ENCODE data around the gene SLC16A5.
"Not testable (repeated sequence)": the region's sequence is repeated elsewhere in the genome, so short reads cannot be mapped to it uniquely, and the experiment has no call there.

The SLC16A5 gene

GRCh38 chr17:75135946-75136345 lies 48.2 kb downstream of the SLC16A5 start:
- no peak for DNase-seq

GRCh38 chr17:75137762-75138161 lies 50.0 kb downstream of the SLC16A5 start:
- not testable (repeated sequence) for DNase-seq

GRCh38 chr17:75138519-75138918 lies 50.8 kb downstream of the SLC16A5 start:
- DNase-seq, result no peak

- DNase-seq, result no peak
Measured at GRCh38 chr17:75142236-75142971, 54.6 kb downstream of the SLC16A5 start.

- no peak for DNase-seq
Measured at GRCh38 chr17:75144816-75145512, 57.2 kb downstream of the SLC16A5 start.

- DNase-seq, result no peak
Measured at GRCh38 chr17:75146592-75146991, 58.8 kb downstream of the SLC16A5 start.

GRCh38 chr17:75147878-75148546 lies 60.3 kb downstream of the SLC16A5 start:
- no peak for DNase-seq

DNA sequence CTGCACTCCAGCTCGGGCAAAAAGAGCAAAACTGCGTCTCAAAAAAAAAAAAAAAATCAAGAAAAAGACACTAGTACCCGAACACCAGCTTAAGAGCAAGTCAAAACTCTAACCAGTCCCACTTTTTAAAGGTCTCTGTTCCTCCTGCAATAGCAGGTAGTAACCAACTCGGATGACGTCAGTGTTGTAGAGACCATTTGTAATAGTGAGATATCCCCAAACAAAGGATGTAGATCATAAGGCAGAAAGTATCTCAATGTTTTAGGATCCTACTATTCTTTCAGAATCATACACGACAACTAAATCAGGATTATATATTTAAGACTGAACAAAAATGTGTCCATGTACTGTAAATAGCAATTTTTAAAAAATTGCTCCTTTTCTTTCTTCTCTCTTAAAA lies 64.2 kb downstream of the SLC16A5 start:
- DNase-seq, result no peak

DNA sequence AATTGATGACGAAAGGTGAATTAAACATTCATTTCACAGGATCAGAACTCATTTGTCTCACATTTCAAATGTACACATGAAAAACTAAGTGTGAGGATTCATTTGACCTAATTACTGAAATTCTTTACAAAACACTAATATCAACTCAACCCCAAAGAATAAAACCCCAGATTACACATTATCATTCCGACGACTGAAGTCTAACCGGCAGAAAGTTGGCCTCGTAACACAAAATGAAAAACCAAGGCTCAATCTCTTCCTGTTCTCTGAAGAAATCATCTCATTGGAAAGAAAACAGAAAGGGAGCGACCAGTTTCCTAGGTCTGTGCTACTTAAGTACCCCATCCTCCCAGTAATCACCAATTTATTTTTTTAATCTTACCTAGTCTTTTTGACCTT lies 64.8 kb downstream of the SLC16A5 start:
- DNase-seq, result no peak

DNA sequence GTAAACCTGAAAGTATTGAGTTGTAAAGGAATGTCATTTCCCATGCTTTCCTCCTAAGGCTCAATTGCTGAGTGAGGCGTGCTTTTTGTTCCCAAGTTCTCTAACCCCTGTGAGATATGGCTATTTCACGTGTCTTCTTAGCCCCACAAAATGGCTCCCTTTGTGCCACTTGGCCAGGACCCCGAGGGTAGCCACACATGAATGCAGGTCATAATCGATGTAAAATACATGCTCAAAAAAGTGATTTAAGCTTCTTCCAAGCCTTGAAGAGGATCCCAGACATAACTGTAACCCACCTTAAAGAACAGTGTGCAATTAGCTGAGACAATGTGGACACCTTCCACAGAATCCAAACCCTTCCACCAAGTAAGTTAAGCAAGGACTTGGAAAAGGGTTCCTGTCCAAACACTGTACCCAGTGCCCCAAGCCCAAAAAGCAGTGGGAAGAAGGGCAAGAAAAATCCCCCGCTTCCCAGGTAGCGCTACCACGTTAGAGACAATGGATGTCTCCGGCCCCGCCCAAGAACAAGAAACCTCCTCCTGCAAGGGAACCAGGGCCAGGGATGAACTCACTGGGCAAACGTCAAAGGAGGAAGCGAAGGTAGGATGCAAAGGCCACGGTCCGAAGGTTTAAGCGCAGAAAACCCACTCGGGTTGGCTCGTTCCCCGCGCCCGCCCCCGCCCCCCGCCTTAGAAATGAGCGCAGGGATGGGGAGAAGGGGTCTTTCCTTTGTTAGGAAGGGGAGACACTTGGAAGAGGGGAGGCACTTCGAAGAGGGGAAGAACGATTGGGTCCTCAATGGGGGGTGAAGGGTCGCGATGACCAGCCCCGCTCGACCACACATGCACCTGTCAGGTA lies 65.4 kb downstream of the SLC16A5 start:
- peak; percentile 47 for DNase-seq

DNA sequence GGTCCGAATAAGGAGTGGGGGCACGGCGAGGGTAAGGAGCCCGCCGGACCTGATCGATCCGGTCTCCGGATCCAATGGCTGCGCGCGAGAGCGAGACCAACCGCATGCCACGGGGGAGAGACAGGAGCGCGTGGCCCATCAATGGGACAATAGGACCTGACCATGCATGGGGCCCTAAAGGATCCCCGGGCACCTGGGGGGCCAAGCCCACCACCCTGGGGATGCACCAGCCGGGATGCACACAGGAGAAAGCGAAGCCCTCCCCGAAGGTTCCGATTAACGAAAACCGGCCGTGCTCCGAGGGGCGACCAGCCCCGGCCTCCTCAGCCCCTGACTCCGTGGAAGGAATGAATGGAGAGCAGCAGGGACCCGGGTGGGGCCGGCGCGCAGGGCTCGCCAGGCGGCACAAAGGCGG lies 66.0 kb downstream of the SLC16A5 start:
- no peak for DNase-seq

DNA sequence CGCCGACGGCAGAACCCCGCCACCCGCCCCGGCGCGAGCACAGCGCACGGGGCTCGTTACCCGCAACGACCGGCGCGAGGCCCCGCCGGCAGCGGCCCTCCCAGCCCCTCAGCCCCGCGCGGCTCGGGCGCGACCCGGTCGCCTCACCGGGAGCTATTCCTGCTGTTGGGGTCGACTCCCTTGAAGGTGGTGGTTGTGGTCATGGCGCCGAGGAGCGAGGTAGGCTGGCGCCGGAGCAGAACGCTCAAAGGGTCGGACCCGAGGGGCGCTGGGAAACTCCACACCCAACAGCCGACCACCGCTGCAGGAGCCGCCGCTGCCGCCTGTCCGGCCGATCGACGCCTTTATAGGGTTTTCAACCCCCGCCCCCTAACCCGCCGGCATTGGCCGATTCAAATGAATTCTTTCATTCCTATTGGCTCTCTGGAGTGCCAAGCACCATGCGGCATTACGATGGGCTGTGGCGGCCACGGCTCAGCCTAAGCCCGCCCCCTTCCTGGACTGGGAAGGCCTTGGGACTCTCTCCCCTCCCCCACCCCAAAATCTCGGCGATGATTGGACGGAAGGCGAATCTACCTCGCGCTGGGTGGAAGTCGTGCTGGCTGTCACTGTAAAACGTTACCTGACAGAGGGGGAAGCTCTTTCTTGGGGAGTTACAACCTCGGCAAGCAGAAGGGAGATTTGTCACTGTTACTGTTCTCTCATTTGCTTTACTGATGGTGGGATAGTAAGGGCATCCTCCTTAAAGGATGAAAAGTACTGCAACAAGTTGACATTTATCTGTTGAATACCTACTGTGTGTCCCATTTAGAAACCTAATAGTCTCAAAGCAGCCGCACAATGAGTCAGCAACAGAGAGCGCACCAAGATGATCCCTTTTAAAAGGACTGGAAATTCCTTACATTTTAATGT lies 66.7 kb downstream of the SLC16A5 start, which contains the start of gene JPT1:
Gene JPT1 (minus strand): TSS at position 318 of the 912 bp plus-strand sequence. CDS start 115 bp downstream, at position 203.
- peak; percentile 99 for DNase-seq

DNA sequence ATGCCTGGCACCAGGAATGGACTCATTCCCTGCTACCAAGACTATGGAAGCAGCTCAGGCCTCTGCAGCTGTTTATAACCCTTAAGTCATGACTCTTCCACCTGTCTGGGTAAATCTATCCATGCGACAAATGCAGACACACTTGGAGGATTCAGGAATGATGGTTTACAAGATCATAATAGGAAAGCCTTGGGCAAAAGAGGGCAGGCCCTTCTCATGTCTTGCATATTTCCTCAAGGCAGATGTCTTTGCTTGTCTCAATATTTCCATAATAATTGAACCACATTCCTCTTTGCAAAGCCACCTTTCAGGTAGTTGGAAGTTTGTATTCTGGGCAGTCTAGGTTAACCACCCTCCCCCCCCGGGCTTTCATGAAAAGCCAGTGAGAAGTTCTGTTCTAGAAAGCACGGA lies 67.4 kb downstream of the SLC16A5 start:
- DNase-seq, result no peak

Data from femur (tissue), 1 donor.